Natural killer cell treated with Interleukin-12 subunit alpha and Interleukin-12 subunit beta and Interleukin-15 and Interleukin-18, amount 100 ng/mL, for 72 hours (primary cell): ENCODE results near the gene WDR73. TPM values are rescaled to one million over a fixed set of nuclear protein-coding genes. Genes with fewer than 3 reads are reported as not detected.

Experiments
- ATAC-seq, 2 donors: fragments of 150-1000 bp; cut with Tn5 transposase in 1 of 2; sonication (Bioruptor Pico), chemical (Tn5 transposase) in 1 of 2; 2 replicates each; pipeline ENCODE4 v1.10.0; 2021
- DNase-seq: peaks from one replicate; pipeline ENCODE4 v3.0.0; 2022; ENCODE audit warnings: low spot score
- H3K27ac Mint-ChIP-seq, 2 donors: 1 replicate in 1 of 2; 2 replicates in 1 of 2; pipeline ENCODE4 v1.8.0; 2022; ENCODE audit warnings: mixed read lengths in 2 of 2, mild to moderate bottlenecking in 1 of 2, moderate library complexity in 1 of 2
- H3K27me3 Mint-ChIP-seq, 2 donors: 1 replicate in 1 of 2; 2 replicates in 1 of 2; pipeline ENCODE4 v1.8.0; 2022; ENCODE audit warnings: mixed read lengths in 2 of 2
- H3K36me3 Mint-ChIP-seq: one replicate; pipeline ENCODE4 v1.8.0; 2022; ENCODE audit warnings: mixed read lengths
- H3K4me1 Mint-ChIP-seq, 2 donors: 1 replicate in 1 of 2; 2 replicates in 1 of 2; pipeline ENCODE4 v1.8.0; 2022; ENCODE audit warnings: low read depth in 2 of 2, mixed read lengths in 2 of 2, mild to moderate bottlenecking in 1 of 2
- H3K4me3 Mint-ChIP-seq: one replicate; pipeline ENCODE4 v1.8.0; 2022; ENCODE audit warnings: mixed read lengths
- H3K9me3 Mint-ChIP-seq: 2 replicates; pipeline ENCODE4 v1.8.0; 2022; ENCODE audit warnings: mixed read lengths
- total RNA-seq, 2 donors: library from RNA; stranded (reverse); gene quantifications; one replicate each; pipeline ENCODE4 v1.2.3, GENCODE V29; 2022

WDR73 gene
- total RNA-seq, 2 donors from 2014 or later = 19.7 to 41.2 TPM

- peaks cover 30 to 41% of the 10 kb centered on the region in 2 donors for H3K4me1 Mint-ChIP-seq
- H3K36me3 Mint-ChIP-seq = peaks cover 47% of the 10 kb centered on the region
- no peak for DNase-seq
- no peaks in the 10 kb centered on the region for H3K27me3 Mint-ChIP-seq
- ATAC-seq = no peak
- H3K27ac Mint-ChIP-seq = peak overlapping the region; percentile 49 to 62
- no peak overlapping the region for H3K4me3 Mint-ChIP-seq
- H3K9me3 Mint-ChIP-seq = no peaks in the 10 kb centered on the region
Measured at GRCh38 chr15:84669726-84670125, 15.6 kb upstream of the WDR73 start.

GRCh38 chr15:84668221-84668982 is 14.3 kb upstream of the WDR73 start:
- no peaks in the 10 kb centered on the region for H3K27me3 Mint-ChIP-seq
- no peak for DNase-seq
- H3K27ac Mint-ChIP-seq = peak overlapping the region; percentile 49 to 62
- H3K36me3 Mint-ChIP-seq = peaks cover 47% of the 10 kb centered on the region
- ATAC-seq = no peak
- no peaks in the 10 kb centered on the region for H3K9me3 Mint-ChIP-seq
- peaks cover 30 to 41% of the 10 kb centered on the region in 2 donors for H3K4me1 Mint-ChIP-seq
- H3K4me3 Mint-ChIP-seq = peak overlapping the region; percentile 15

DNA sequence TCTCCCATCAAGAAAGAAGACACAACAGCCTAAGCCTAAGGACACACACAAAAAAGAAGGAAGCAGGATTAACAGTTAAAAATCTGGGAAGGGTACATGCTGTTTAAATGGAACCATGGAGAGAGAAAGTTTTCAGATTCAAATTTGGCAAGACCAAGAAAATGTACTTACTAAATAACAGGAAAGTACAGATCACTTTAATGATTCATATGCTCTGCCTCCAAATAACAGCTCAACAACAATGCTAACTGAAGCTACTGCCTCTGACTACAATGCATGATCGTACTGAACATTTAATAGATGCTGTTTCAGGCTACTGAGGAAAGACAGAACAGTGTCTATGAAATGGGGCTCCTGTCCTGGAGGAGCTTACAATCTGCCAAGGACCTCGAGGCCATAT is 12.3 kb upstream of the WDR73 start:
- Mint-ChIP-seq H3K4me1 (peaks cover 24 to 35% of the 10 kb centered on the region in 2 donors), H3K36me3 (peaks cover 43% of the 10 kb centered on the region), H3K27ac (peak overlapping the region; percentile 34 to 57), H3K4me3 (no peak overlapping the region), H3K9me3 (no peaks in the 10 kb centered on the region), H3K27me3 (no peaks in the 10 kb centered on the region)
- DNase-seq = no peak
- no peak for ATAC-seq

- Mint-ChIP-seq H3K4me1 (peaks cover 25 to 27% of the 10 kb centered on the region in 2 donors), H3K36me3 (peaks cover 13% of the 10 kb centered on the region), H3K27me3 (no peaks in the 10 kb centered on the region), H3K9me3 (no peaks in the 10 kb centered on the region), H3K4me3 (no peak overlapping the region), H3K27ac (no peak overlapping the region)
- DNase-seq (no peak), ATAC-seq (no peak)
Measured at GRCh38 chr15:84661001-84661400, 6.9 kb upstream of the WDR73 start.

DNA sequence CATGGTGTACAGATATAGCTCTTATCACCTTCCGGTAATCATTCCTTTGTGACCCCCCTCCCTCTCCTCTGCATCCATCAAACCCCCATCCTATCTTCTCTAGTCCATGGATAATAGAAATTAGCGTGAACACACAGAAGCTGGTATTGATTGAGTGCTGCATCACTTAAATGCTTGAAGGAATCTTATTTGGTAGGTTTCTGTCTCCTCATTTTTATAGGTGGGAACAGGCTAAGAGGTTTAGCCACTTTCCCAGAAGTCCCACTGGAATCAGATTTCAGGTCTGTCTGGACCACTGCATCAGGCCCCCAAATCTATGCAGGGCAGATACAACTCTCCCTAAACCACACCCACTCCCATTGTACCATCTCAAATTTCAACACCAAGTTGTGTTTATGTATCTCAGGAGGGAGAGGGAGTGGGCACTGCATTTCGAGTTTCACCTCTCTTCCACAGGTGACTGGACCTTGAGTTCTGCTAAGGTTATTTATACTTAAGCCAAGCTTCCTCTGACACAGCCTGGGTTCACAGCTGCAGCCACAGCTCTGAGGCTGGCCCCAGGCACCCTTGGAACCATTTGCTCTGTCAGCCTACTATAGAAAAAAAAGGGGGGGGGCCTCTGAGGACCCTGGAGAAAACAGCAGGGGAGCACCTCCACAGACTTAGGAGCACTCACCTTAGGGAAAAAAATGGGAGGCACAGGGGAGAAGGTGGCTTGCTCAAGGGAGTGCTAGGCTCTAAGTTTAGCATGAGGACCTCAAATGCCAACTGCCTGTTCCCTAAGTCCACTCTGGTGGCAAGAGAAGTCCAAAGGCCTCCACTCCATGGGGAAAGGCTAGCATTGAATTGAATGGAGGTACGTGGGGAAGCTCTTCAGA is 6.1 kb upstream of the WDR73 start:
- H3K36me3 Mint-ChIP-seq = peaks cover 4% of the 10 kb centered on the region

GRCh38 chr15:84658788-84659411 is 4.8 kb upstream of the WDR73 start:
- Mint-ChIP-seq H3K4me3 (peak overlapping the region; percentile 60), H3K9me3 (no peaks in the 10 kb centered on the region), H3K36me3 (no peaks in the 10 kb centered on the region), H3K27ac (peak overlapping the region; percentile 61 to 74), H3K4me1 (peaks cover 31 to 37% of the 10 kb centered on the region in 2 donors), H3K27me3 (no peaks in the 10 kb centered on the region)
- no peak for ATAC-seq
- no peak for DNase-seq

More for the DNA sequence above, 6.1 kb upstream of the WDR73 start:
- DNase-seq = no peak
- ATAC-seq = no peak
- Mint-ChIP-seq H3K4me1 (peaks cover 25 to 31% of the 10 kb centered on the region in 2 donors), H3K27me3 (no peaks in the 10 kb centered on the region), H3K4me3 (no peak overlapping the region), H3K27ac (peak overlapping the region in 1 of 2 donors; percentile 61), H3K9me3 (no peaks in the 10 kb centered on the region)

GRCh38 chr15:84658080-84658787 is 4.2 kb upstream of the WDR73 start, which contains the start of gene NMB:
TSS of gene NMB (minus strand) at chr15:84658199. CDS start at chr15:84658152, 47 bp downstream.
- Mint-ChIP-seq H3K4me3 (peak within 1 kb of the TSS; percentile 77), H3K27me3 (no peaks in the 10 kb centered on the region), H3K4me1 (peaks cover 37 to 41% of the 10 kb centered on the region in 2 donors), H3K36me3 (no peaks in the 10 kb centered on the region), H3K27ac (peak within 1 kb of the TSS; percentile 61 to 74), H3K9me3 (no peaks in the 10 kb centered on the region)
- peak; percentile 92 for DNase-seq
- ATAC-seq = peak; percentile 86 to 88

DNA sequence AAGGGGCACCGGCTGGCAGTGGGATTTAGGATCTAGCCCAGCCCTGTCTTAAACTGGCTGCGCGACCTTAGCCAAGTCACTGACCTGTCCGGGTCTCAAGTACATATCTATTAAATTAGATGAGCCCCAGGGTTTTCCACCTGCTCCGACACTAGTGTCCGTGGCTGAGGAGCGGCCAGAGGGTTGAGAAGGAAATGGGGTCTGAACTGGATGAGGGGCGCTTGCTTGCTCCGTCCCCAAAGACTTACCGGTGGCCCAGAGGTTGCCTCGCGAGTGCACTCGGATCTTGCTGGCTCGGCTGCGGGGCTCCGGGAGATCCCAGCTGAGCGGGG is 3.6 kb upstream of the WDR73 start:
- ATAC-seq (no peak), DNase-seq (no peak)
- H3K27ac Mint-ChIP-seq = peak overlapping the region in 1 of 2 donors; percentile 41
- peaks cover 41% of the 10 kb centered on the region in 2 donors for H3K4me1 Mint-ChIP-seq
- H3K4me3 Mint-ChIP-seq = peak overlapping the region; percentile 77
- no peaks in the 10 kb centered on the region for H3K9me3 Mint-ChIP-seq
- H3K36me3 Mint-ChIP-seq = no peaks in the 10 kb centered on the region
- H3K27me3 Mint-ChIP-seq = no peaks in the 10 kb centered on the region

GRCh38 chr15:84656972-84657371 is 2.9 kb upstream of the WDR73 start:
- H3K4me1 Mint-ChIP-seq = peaks cover 46 to 48% of the 10 kb centered on the region in 2 donors
- H3K36me3 Mint-ChIP-seq = peaks cover 6% of the 10 kb centered on the region

DNA sequence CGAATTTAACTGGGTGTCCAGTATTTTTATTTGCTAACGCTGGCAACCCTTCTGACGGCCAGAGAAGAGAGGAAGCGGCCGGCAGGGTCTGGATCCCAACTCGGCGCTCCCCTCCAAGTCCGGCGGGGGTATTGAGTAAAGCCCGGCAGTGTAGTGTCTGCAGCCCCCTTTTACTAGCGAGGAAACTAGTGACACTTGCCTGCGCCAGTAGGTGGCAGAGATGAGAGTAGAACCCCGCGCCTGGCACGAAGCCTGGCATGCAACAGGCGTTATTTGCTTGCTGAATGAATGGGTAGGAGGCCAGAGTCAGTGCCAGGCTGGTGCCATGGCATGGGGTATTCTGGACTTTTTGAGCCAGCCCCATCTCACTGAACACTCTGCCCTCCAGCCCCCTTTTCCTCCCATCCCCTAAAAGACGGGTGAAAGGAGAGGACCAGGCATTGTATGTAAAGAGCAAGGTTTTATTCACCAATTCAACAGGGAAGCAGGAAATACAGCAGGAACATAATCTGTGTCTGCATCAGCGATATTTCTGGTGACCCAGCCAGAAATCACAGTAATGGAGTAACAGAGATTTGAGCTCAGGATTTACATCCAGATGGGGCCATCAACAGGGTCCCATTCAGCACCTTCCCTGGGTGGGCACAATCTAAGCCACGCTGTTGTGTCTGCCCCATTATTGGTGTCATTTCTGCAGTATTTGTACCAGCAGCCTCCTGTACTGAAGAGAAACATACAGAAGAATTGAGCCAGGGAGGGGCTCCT is 788 bp upstream of the WDR73 start:
- Mint-ChIP-seq H3K9me3 (no peaks in the 10 kb centered on the region), H3K36me3 (peaks cover 14% of the 10 kb centered on the region), H3K4me1 (peaks cover 45 to 52% of the 10 kb centered on the region in 2 donors), H3K4me3 (peak overlapping the region; percentile 89), H3K27ac (peak overlapping the region; percentile 80 to 87), H3K27me3 (no peaks in the 10 kb centered on the region)
- ATAC-seq (peak; percentile 52 to 55), DNase-seq (peak; percentile 72)

More at GRCh38 chr15:84656972-84657371, 2.9 kb upstream of the WDR73 start:
- Mint-ChIP-seq H3K4me3 (peak overlapping the region; percentile 77), H3K27me3 (no peaks in the 10 kb centered on the region), H3K27ac (peak overlapping the region in 1 of 2 donors; percentile 41), H3K9me3 (no peaks in the 10 kb centered on the region)
- DNase-seq (no peak), ATAC-seq (no peak)

DNA sequence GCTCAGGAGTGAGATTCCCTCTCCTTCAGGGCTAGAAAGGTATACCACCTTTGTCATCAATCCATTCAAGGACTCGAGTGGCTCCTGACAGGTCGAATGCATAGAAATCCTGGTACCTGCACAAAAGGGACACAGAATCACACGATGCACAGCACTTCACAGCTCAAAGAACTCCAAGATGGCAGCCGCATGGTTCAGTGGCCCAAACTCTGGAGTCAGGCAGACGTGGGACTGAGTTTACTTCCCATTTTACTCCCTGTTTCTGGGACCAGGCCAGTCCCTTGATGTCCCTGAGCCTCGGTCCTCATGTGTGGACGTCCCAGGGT is 536 bp downstream of the WDR73 start:
- H3K9me3 Mint-ChIP-seq = no peaks in the 10 kb centered on the region
- ATAC-seq = no peak
- DNase-seq = no peak
- H3K4me3 Mint-ChIP-seq = peak overlapping the region; percentile 89
- no peaks in the 10 kb centered on the region for H3K27me3 Mint-ChIP-seq
- peak overlapping the region; percentile 80 to 87 for H3K27ac Mint-ChIP-seq
- peaks cover 37 to 45% of the 10 kb centered on the region in 2 donors for H3K4me1 Mint-ChIP-seq
- peaks cover 21% of the 10 kb centered on the region for H3K36me3 Mint-ChIP-seq

- Mint-ChIP-seq H3K4me3 (no peak overlapping the region), H3K4me1 (peaks cover 31 to 41% of the 10 kb centered on the region in 2 donors), H3K9me3 (no peaks in the 10 kb centered on the region), H3K27ac (no peak overlapping the region), H3K27me3 (no peaks in the 10 kb centered on the region), H3K36me3 (peaks cover 31% of the 10 kb centered on the region)
- no peak for ATAC-seq
- DNase-seq = no peak
Measured at GRCh38 chr15:84649706-84650105, 4.4 kb downstream of the WDR73 start.
